GM18499 (cell line): ENCODE results near the gene HK1.
"Not testable (repeated sequence)": the region's sequence is repeated elsewhere in the genome, so short reads cannot be mapped to it uniquely, and the experiment has no call there.

Experiments used
- ATAC-seq: cut with Tn5 transposase; IDR thresholded peaks from one replicate; pipeline ENCODE4 v1.9.1; 2021; ENCODE audit warnings: moderate number of reproducible peaks; ENCODE audit not compliant: insufficient read depth, unreplicated experiment

The HK1 gene

DNA sequence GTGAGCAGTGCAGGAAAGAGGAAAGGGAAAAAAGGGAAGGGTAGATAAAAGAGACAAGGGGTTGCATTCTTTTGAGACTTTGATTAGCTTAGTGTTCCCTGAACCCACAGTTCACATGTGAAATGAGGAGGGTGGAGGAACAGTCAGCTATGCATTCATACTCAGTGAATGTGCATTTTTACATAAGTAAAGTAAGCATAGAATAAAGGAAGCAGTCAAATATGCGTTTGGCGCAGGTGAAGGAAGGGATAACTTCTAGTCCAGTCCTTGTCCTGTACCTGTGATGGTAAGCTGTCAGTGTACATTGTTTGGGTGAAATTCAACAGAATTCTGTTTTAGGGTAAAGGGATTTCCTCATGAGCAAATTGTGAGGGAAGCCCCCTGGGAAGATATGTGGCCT, 28.1 kb downstream of the HK1 start:
- no peak for ATAC-seq

DNA sequence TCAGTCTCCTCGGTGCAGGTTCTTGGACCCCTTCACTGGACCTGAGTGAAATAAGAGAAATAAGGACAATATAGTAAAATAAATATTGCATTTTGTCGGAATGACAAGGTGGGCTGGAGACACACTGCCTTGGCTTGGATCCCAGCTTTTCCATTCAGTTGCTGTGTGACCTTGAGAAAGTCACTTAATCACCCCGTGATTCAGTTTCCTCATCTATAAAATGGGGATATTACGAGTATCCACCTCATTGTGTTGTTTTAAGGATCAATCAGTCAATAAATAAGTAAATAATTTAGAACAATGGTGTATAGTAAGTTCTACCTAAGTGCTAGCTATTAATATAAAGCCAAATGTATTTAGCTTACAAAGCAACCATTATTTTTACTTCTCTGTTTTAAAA, 29.1 kb downstream of the HK1 start:
- ATAC-seq: no peak

GRCh38 chr10:69308304-69308703, 30.0 kb downstream of the HK1 start:
- not testable (repeated sequence) for ATAC-seq

GRCh38 chr10:69311309-69311708, 33.0 kb downstream of the HK1 start:
- no peak for ATAC-seq

DNA sequence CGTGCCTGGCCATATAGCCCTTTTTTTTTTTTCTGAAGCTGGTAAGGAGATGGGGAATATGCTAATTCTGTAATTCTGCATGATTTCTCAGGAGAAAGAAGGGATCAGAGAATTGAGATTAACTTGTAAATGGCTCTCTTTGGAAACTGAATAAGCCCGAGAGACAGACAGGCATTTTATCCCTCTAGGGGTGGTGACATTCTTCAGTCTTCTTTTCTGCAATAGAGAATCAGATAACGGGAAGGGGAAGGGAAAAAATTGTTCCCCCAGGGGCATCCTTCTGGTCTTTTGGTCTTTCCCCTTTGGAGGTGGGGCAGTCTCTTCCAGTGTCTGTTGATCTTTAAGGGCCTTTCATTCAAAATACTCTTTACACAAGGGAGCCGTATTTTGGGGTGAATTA, 34.2 kb downstream of the HK1 start:
- no peak for ATAC-seq

- no peak for ATAC-seq
Observed at GRCh38 chr10:69315100-69315542, 36.8 kb downstream of the HK1 start.

DNA sequence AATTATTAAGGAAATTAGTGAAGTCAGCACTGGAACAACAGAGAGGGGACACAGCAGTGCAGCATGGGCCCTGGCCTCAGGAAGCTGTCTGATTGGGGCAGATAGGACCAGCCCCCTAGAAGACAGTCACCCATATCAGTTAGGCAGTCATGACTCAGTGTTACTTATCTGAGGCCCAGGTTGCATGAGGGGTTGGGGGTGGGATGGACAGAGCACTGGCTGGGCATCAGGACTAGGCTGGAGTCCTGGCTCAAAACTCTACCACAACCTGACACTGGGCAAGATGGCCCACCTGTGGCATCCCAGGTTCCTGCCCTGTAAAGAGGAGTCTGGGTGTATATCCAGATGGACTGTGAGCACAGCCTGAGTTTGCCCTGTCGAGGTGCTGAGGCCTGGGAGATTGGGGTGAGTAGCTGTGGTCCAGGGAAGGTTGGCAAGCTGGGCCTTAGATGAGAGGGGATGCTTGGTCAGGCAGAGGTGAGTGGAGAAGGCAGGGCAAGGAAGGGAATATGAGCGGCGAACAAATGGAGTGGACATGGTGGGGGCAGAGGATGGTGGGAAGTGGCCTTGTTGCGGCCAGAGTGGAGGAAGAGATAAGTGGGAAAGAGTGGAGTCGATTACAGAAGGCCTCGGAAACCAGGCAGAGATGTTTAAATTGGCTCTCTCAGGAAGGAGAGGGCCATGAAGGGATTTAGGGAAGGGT, 37.5 kb downstream of the HK1 start:
- no peak for ATAC-seq

- ATAC-seq: no peak
Observed at GRCh38 chr10:69316313-69317059, 38.2 kb downstream of the HK1 start.

GRCh38 chr10:69317175-69317604, 38.9 kb downstream of the HK1 start:
- ATAC-seq: peak; percentile 50

- ATAC-seq: no peak
Observed at GRCh38 chr10:69317626-69318105, 39.4 kb downstream of the HK1 start.

DNA sequence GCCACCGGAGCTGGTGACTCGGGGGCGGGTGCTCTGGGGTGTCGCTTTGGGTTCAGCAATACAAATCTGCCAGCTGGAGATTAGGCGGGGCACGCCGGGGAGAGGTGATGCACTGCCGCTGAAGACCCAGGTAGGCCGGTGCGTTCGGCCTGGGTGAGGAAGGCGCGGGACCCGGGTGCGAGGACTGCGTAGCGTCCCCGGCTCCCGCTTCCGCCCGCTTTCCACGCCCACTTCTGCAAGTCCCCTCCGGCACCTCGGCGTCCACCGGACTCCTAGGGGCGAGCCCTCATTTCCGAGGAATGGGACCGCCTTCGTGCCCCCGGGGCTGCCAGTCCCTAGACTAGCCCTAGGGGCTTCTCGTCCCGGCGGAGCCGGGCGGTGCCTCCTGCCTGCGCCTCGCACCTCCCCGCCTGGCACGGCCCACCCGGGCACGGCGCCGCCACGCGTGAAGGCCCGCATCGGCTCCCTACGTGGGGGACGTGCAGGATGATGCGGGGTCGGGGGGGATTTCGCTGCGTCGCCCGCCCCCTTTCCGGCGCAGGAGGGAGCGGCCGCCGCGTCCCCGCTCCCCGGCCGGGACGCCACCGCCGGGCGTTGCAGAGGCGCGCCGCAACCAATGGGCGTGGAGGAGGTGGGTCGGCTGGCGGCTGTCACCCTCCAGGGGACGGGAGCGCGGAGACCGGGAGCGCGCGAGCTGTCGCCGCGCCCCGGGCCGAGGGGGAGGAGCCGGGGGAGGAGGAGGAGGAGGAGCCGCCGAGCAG, 40.0 kb downstream of the HK1 start:
- ATAC-seq: peak; percentile 39

- peak; percentile 3 for ATAC-seq
Observed at GRCh38 chr10:69318867-69319727, 40.8 kb downstream of the HK1 start.

DNA sequence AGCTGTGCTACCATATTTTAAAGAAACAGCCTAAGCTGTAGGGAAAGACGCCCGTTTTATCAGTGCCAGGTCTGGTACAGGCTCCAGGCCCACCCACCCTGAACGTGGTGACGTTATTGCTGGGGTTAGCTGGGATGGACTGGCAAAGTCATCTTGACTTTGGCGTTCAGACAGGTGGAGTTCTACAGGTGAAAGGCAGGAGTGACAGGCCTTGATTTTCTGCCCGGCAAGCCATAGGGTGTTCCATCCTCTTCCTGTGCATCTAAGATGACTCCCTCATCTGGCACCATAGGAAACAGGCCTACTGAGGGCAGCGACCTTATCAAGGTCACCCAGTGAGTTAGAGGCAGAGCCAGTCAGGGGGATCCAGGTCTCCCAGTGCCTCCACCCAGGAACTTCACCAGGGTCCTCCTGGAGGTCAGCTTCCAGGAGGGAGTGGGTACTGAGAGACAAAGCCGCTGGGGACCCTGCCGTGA, 41.6 kb downstream of the HK1 start:
- ATAC-seq: no peak

- no peak for ATAC-seq
Observed at GRCh38 chr10:69320521-69320920, 42.2 kb downstream of the HK1 start.

GRCh38 chr10:69321039-69321715, 42.9 kb downstream of the HK1 start:
- no peak for ATAC-seq

DNA sequence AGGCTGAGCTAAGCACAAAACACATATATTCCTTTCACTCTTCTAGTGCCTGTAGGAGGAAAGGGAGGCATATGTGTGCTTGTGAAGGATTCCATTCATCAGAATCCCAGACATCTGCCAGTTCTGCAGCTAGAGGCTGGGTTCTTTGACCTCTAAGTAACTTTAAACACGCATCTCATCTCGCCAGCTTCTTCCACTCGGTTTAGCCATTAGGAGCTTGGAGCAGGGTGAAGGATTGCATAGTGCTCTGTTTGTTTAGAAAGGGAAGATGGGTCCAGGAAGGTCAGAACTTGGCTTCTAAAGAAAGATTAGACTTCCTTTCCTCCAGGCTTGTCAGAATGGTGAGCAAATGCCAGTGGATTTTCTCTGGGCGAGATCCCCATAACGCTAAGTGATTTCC, 43.6 kb downstream of the HK1 start:
- ATAC-seq: no peak

- not testable (repeated sequence) for ATAC-seq
Observed at GRCh38 chr10:69322346-69322745, 44.0 kb downstream of the HK1 start.

DNA sequence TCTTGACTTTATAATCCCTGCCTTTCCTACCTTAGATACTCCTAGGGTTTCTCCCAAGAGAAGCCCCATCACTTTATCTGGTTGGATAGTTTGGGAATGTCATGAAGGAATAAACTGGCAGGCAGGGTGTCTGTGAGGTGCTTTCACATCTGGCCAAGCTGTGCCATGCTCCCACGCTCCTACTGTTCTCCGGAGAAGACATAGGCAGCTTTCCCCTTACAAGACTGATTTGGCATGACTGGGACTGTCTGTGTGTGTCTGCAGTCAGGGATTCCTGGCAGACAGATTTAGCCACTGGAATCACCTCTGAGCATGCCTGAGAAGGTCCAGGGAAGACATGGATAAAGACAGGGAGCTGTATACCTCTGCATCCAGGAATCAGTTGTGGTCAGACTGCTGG, 45.3 kb downstream of the HK1 start:
- ATAC-seq: no peak

DNA sequence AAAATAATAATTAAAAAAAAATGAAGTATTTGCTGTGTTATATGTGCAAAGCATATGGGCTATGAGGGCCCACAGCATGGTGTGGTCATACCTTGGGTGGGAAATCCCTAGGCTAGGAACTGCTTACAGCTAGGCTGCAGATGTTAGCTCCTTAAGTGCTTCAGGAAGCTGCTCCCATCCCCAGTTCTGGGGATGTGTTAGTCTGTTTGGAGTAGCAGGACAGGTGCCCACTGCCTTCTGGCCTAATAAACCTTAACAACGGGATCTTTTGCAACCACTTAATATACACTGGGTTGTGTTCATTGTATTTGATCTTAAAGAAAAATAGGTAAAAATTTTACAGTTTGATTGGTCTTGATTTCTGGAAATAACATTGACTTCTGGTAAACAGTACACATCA, 46.3 kb downstream of the HK1 start:
- ATAC-seq: no peak
